ENCODE data around the gene FOXJ2.
"Not testable (repeated sequence)": the region's sequence is repeated elsewhere in the genome, so short reads cannot be mapped to it uniquely, and the experiment has no call there.

Gene FOXJ2

DNA sequence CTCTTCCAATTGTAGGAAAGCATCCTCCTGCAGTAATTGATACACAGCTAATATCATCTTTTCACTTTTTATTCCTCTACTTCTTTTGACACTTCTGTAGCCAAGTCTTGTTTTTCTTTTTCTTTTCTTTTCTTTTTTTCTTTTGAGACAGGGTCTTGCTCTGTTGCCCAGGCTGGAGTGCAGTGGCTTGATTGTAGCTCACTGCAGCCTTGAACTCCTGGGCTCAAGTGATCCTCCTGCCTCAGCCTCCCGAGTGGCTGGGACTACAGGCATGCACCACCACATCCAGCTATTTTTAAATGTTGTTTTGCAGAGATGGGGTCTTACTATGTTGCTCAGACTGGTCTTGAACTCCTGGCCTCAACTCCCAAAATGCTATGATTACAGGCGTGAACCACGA lies 39.3 kb downstream of the FOXJ2 start:
- not testable (repeated sequence) for DNase-seq

DNA sequence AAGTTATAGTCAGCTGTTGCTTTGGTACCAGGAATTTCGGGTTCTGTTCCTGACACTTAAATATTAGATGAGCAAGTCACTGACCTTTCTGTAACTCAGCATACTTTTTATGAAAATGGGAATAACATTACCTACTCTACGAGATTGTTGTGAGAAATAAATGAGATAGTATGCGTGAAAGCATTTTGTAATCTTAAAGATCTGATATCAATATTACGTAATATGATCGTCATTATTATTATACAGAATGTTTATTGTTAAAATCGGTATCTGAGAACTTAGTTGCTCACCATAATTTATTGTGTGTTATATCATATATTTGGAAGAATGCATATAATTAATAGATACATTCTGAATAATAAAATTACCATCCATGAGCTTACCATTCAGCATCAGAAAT lies 43.4 kb downstream of the FOXJ2 start:
- no peak for DNase-seq

DNA sequence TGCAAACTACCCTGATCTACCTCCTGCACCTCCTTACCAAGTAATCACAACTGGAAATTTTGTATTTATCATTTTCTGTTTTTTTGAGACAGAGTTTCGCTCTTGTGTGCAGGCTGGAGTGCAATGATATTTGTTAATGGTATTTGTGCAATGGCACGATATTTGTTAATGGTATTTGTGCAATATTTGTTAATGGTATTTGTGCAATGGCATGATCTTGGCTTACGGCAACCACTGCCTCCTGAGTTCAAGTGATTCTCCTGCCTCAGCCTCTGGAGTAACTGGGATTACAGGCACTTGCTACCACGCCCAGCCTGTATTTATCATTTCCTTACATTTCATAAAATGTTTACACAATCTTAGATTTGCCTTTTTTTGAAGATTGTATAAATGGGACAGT lies 43.9 kb downstream of the FOXJ2 start:
- DNase-seq: no peak

DNA sequence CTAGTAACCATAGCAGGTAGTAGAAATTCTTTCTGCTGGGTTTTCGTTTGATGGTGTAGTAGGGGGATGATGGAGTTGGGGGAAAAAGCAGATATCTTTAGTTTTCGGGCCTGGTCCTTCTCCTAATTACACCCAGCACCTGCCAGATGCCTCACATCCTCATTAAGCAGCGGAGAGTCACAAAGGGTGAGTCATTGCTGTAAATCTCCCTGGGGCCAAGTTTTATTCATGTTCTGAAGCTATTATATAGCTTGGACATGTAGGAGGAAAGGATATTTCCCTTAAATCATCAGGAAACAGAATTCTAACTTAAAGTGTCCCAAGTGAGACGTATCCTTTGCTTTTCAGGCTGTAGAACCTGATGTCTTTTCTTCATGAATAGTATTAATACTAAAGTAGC lies 44.7 kb downstream of the FOXJ2 start:
- no peak for DNase-seq

DNA sequence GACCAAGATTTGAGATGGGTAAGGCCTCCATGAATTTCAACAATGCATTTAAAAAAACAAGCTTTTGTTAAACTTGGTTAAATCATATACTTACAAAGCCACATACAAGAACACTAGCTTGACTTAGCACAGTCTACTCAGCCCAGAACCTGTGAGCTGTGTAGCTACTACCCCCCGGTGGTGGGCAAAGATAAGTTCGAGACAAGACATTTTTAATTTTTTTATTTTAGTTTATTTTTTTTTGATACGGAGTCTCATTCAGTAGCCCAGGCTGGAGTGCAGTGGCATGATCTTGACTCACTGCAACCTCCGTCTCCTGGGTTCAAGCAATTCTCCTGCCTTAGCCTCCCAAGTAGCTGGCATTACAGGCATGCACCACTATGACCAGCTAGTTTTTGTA lies 45.9 kb downstream of the FOXJ2 start:
- peak; percentile 33 to 64 for DNase-seq

DNA sequence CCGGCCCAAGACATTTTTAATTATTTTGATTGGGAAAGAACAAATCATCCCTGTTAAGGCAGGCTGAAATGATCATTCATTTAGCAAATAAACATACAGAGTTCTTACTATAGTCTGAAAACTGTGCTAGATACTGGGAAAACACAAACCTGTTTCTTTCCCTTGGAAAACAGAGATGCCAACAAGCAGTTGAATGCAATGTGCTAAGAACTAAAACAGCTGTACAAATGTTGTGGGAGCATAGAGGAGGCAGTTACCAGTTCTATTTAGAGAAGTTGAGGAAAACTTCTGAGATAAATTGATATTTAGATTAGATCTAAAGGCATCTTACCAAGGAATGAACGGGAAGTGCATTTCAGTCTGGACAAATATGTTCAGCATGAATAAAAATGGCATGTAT lies 46.4 kb downstream of the FOXJ2 start:
- DNase-seq: no peak

DNA sequence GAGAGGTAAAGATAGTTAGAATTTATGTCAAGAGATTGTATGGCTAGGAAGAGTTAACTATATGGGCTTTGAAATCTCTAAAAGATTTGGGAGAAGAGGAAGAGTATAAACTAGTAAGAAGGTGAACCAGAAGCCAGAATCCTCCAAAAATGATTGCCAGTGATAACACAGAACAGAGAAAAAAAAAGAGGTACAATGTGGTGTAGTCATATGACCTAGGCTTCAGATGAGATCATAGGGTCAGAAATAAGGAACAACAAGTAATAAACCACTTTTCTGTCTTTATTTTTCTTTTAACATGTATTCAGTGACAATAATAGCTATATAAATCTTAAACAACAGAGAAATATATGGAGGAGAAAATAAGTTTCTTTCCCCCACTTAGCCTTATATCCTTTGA lies 47.6 kb downstream of the FOXJ2 start:
- peak; percentile 67 to 75 for DNase-seq

GRCh38 chr12:8081251-8081920 lies 48.9 kb downstream of the FOXJ2 start:
- no peak for DNase-seq

DNA sequence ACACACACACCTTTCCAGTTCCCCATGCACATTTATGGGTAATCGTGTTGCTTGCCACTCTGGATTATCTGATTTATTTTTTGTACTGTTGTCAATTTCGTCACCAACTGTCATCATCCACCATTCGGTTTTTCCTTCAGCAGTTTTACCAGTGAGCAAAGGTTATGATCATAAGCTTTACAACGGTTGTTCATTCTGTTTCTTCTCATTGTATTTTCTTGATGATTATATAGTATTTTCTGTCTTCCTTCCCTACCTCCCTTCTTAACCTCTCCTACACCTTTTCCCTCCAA lies 50.2 kb downstream of the FOXJ2 start:
- no peak for DNase-seq

- DNase-seq: not testable (repeated sequence)
These were observed 51.8 kb downstream of the FOXJ2 start for GRCh38 chr12:8084351-8084750.

- DNase-seq: no peak
These were observed 55.1 kb downstream of the FOXJ2 start for GRCh38 chr12:8087666-8088065.

GRCh38 chr12:8088574-8088973 lies 56.1 kb downstream of the FOXJ2 start:
- DNase-seq: no peak

DNA sequence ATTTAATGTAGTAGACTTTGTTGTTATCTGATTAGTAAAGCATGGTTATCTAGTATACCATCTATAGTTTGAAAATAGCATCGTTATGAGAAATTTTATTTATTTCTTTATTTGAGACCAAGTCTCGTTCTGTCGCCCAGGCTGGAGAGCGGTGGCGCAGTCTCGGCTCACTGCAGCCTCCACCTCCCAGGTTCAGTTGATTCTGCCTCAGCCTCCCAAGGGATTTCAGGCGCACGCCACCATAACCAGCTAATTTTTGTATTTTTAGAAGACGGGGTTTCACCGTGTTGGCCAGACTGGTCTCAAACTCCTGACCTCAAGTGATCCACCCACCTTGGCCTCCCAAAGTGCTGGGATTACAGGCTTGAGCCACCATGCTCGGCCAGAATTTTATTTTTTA lies 56.8 kb downstream of the FOXJ2 start:
- not testable (repeated sequence) for DNase-seq

DNA sequence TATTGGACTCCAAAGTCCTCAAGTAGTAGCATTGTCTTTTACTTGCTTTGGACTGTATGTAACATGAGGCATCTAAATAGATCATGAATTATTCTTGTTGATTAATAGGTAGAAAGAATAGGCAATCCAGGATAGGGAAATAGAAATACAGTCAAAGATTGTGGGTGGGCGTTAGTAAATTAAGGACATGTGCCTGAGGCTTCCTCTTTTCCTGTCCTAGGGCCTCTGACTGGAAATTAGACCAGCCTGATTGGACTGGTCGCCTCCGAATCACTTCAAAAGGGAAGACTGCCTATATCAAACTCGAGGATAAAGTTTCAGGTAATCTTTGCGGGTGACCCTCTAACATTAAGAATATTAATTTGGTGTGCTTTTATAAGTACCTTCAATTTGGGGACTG lies 57.2 kb downstream of the FOXJ2 start:
- DNase-seq: no peak

DNA sequence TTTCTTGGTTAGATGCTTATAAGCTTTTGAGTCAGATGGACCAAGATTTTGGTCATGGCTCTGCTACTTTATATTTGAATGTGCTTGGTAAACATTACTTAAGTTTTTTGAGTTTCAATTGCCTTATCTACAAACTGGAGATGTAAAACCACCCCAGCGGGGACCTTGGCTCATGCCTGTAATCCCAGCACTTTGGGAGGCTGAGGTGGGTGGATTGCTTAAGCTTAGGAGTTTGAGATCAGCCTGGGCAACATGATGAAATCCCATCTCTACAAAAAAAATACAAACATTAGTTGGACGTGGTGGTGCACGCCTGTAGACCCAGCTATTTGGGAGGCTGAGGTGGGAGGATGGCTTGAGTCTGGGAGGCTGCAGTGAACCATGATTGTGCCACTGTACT lies 60.8 kb downstream of the FOXJ2 start:
- DNase-seq: no peak

GRCh38 chr12:8096281-8096915 lies 63.9 kb downstream of the FOXJ2 start:
- DNase-seq: peak; percentile 38 to 49

DNA sequence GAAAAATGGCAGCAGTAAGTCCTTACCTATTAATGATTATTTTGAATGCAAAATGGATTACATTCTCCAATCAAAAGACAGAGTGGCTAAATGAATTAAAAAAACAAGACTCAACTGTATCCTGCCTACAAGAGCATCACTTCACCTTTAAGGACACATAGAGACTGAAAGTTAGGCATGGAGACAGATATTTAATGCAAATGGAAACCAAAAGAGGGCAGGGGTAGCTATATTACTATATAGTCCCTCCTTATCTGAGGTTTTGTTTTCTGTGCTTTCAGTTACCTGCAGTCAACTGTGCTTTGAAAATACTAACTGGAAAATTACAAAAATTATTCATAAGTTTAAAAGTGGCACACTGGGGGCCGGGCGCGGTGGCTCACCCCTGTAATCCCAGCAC lies 66.7 kb downstream of the FOXJ2 start:
- no peak for DNase-seq

All from AML-193 (cell line).